Measurements from ENCODE around the gene SLC17A9.

Gene SLC17A9

DNA sequence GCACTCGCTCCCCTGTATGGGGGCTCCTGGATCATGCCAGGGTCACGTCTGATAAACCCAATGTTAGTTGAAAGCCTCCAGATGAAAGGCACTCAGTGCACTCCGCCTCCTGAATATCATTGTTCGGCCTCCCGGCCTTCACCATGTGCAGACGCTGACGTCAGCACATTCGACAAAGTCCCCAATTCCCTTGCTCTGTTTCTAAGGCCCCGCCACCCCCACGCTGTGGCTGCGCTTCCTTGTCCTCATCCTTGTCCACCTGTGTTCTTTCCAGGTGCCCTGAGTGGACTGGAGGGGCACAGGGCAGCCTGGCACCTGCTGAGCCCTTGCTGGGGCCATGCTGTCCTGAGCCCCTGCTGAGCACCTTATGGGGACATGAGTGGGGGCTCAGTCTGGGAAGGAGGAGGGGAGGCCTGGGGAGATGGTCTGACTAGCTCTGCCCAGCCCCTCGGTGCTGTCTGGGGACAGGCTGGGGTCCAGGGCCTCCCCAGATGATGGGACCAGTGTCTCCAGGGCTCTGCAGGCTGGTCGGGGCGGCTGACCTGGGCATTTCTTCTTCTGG, 64.1 kb downstream of the SLC17A9 start:
- DNase-seq (ENCODE audit: low read depth in 1 of 2, low spot score in 1 of 2), result no peak

DNA sequence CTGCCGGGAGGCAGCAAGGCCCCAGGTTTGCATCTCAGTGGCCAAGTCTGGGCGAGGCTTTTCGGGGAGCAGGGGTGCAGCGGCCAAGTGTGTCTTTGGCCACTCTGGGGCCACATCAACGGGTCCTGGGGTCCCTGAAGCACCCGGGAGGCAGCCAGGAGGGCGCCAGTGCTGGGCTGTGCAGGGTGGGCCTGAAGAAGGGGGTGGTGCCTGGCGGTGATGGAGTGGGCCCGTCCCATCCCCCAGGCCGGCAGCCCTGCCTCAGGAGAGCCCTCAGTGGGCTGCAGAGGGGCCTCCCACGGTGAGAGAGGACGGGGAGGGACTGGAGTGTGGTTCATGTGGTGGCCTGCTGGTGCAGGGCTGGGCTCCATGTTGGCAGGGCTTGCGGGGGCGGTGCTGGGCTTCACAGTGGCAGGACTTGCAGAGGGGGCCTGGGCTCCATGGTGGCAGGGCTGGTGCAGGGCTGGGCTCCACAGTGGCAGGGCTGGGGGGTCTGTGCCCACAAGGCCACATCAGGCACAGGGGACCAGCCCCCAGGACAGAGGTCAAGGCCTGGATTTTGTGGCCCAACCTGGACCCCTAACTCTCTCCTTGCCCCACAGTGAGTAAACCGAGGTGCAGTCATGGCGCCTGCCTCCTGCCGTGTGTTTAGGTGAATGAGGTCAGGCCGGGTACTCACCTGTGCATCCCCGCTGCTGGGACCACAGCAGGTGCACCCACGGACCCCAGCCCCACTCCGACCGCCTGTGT, 64.7 kb downstream of the SLC17A9 start:
- no peak for DNase-seq (ENCODE audit: low read depth in 1 of 2, low spot score in 1 of 2)

DNA sequence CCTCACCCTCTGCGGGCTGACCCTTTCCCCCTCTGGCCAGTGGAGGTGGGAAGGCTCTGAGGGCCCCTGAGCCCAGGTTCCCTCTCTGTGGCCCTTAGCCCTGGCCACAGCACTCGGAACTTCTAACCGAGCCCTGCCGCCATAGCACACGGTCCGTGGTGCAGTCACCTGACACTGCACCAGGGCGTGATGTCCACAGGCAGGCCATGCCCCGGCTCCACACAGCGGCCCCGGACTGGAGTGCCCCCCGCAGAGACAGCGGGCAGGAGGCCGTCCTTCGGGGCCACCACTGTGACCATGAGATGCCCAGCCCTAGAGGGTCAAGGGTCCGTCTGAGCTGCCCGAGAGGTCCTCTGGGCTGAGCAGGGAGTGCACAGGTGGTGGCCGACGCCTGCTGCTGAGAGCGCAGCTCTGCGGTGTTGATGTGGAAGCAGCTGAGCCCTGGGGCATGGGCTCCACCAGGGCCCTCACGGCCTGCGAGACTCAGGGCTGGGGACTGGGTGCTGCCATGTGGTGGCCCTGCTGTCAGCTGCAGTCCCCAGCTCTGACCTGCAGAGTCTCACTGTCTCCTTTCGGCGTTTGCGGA, 65.4 kb downstream of the SLC17A9 start:
- DNase-seq (ENCODE audit: low read depth in 1 of 2, low spot score in 1 of 2), result no peak

Data from activated T-helper 1 cell treated with anti-CD3 and anti-CD28 coated beads, Interleukin-2, amount 50 U/mL, for 16 hours (primary cell).